ENCODE results near the gene CHEK2. TPM values are rescaled to one million over a fixed set of nuclear protein-coding genes. Genes with fewer than 3 reads are reported as not detected.

Gene CHEK2
- total RNA-seq, 6 experiments from 2014 or later: 10.2 to 17.7 (median 14.9) TPM

GRCh38 chr22:28656181-28656580 lies 85.4 kb downstream of the CHEK2 start:
- Mint-ChIP-seq H3K27ac (no peak overlapping the region), H3K27me3 (ENCODE audit: insufficient read depth) (no peaks in the 10 kb centered on the region; the same call in 1 of the 2 replicates), H3K4me3 (no peak overlapping the region), H3K9me3 (no peaks in the 10 kb centered on the region), H3K4me1 (ENCODE audit: low read depth) (no peaks in the 10 kb centered on the region), H3K36me3 (ENCODE audit: low read depth) (no peaks in the 10 kb centered on the region)
- TF ChIP-seq CTCF (IDR thresholded peaks at IDR 0.05): no peak
- DNase-seq: no peak

GRCh38 chr22:28650463-28650862 lies 91.2 kb downstream of the CHEK2 start:
- Mint-ChIP-seq H3K36me3 (ENCODE audit: low read depth) (no peaks in the 10 kb centered on the region), H3K4me3 (no peak overlapping the region), H3K27me3 (ENCODE audit: insufficient read depth) (no peaks in the 10 kb centered on the region; the same call in 1 of the 2 replicates), H3K27ac (no peak overlapping the region), H3K4me1 (ENCODE audit: low read depth) (peaks cover 7% of the 10 kb centered on the region; the same call in 1 of the 2 replicates), H3K9me3 (no peaks in the 10 kb centered on the region)
- no peak for DNase-seq
- TF ChIP-seq CTCF (IDR thresholded peaks at IDR 0.05): no peak

GRCh38 chr22:28648792-28649191 lies 92.8 kb downstream of the CHEK2 start:
- Mint-ChIP-seq H3K4me3 (no peak overlapping the region), H3K36me3 (ENCODE audit: low read depth) (no peaks in the 10 kb centered on the region)
- DNase-seq: no peak

GRCh38 chr22:28647216-28647615 lies 94.4 kb downstream of the CHEK2 start:
- H3K27me3 Mint-ChIP-seq (ENCODE audit: insufficient read depth): no peaks in the 10 kb centered on the region
- no peaks in the 10 kb centered on the region for H3K36me3 Mint-ChIP-seq (ENCODE audit: low read depth)
- no peak for TF ChIP-seq CTCF (IDR thresholded peaks at IDR 0.05)
- DNase-seq: no peak
- no peaks in the 10 kb centered on the region for H3K9me3 Mint-ChIP-seq
- H3K4me1 Mint-ChIP-seq (ENCODE audit: low read depth): peaks cover 7% of the 10 kb centered on the region; the same call in 1 of the 2 replicates
- H3K27ac Mint-ChIP-seq: no peak overlapping the region
- no peak overlapping the region for H3K4me3 Mint-ChIP-seq

More at GRCh38 chr22:28648792-28649191, 92.8 kb downstream of the CHEK2 start:
- TF ChIP-seq CTCF (IDR thresholded peaks at IDR 0.05): no peak
- no peak overlapping the region for H3K27ac Mint-ChIP-seq
- H3K4me1 Mint-ChIP-seq (ENCODE audit: low read depth): peaks cover 7% of the 10 kb centered on the region; the same call in 1 of the 2 replicates
- H3K9me3 Mint-ChIP-seq: no peaks in the 10 kb centered on the region
- no peaks in the 10 kb centered on the region; the same call in 1 of the 2 replicates for H3K27me3 Mint-ChIP-seq (ENCODE audit: insufficient read depth)

GRCh38 chr22:28639321-28639720 lies 102.3 kb downstream of the CHEK2 start:
- Mint-ChIP-seq H3K4me1 (ENCODE audit: low read depth) (no peaks in the 10 kb centered on the region), H3K27ac (no peak overlapping the region), H3K36me3 (ENCODE audit: low read depth) (no peaks in the 10 kb centered on the region), H3K9me3 (no peaks in the 10 kb centered on the region), H3K27me3 (ENCODE audit: insufficient read depth) (no peaks in the 10 kb centered on the region), H3K4me3 (no peak overlapping the region)
- no peak for TF ChIP-seq CTCF (IDR thresholded peaks at IDR 0.05)
- no peak for DNase-seq

Other genes with a start within 250 kb of the CHEK2 start
- gene TTC28, start 62.0 kb downstream of the CHEK2 start, total RNA-seq (2021; fragmentation: NEBNext Ultra II Directional; extraction: Animal tissue kit (Norgen Biotek cat#: 25700)): 10 to 100 TPM; 10.8 to 18.9 (median 13.6) TPM
- gene HSCB, start 219 bp upstream of the CHEK2 start, total RNA-seq (2021; fragmentation: NEBNext Ultra II Directional; extraction: Animal tissue kit (Norgen Biotek cat#: 25700)): 10 to 100 TPM; 15.2 to 18.3 (median 16.5) TPM
- 10 to 100 TPM; 13.2 to 17.4 (median 14.8) TPM for gene CCDC117, start 30.9 kb upstream of the CHEK2 start, total RNA-seq (2021; fragmentation: NEBNext Ultra II Directional; extraction: Animal tissue kit (Norgen Biotek cat#: 25700))
- 100 to 1,000 TPM; 106 to 115 (median 111) TPM for gene XBP1, start 58.7 kb upstream of the CHEK2 start, total RNA-seq (2021; fragmentation: NEBNext Ultra II Directional; extraction: Animal tissue kit (Norgen Biotek cat#: 25700))
- gene ZNRF3, start 141.8 kb upstream of the CHEK2 start, total RNA-seq (2021; fragmentation: NEBNext Ultra II Directional; extraction: Animal tissue kit (Norgen Biotek cat#: 25700)): 1 to 10 TPM; 3.3 to 4.7 (median 3.6) TPM

All from HFFc6 (cell line).